HG02759 (cell line): Measurements from ENCODE around the gene ABHD10.

Experiments
- ATAC-seq: cut with Tn5 transposase; IDR thresholded peaks from one replicate; pipeline ENCODE4 v1.9.1; 2021; ENCODE audit warnings: mild to moderate bottlenecking, moderate library complexity; ENCODE audit not compliant: unreplicated experiment

ABHD10 gene

GRCh38 chr3:111999484-112000324, 20.9 kb downstream of the ABHD10 start:
- ATAC-seq, result peak; percentile 23

- no peak for ATAC-seq
These were observed 21.5 kb downstream of the ABHD10 start for GRCh38 chr3:112000367-112000771.

- no peak for ATAC-seq
These were observed 22.1 kb downstream of the ABHD10 start for GRCh38 chr3:112000966-112001365.

GRCh38 chr3:112001526-112001925, 22.7 kb downstream of the ABHD10 start:
- no peak for ATAC-seq

GRCh38 chr3:112002096-112002971, 23.5 kb downstream of the ABHD10 start:
- ATAC-seq, result no peak

GRCh38 chr3:112003321-112004080, 24.7 kb downstream of the ABHD10 start:
- ATAC-seq, result no peak

GRCh38 chr3:112004187-112004586, 25.4 kb downstream of the ABHD10 start:
- no peak for ATAC-seq

- ATAC-seq, result no peak
These were observed 25.8 kb downstream of the ABHD10 start for GRCh38 chr3:112004669-112005068.

GRCh38 chr3:112005091-112005672, 26.4 kb downstream of the ABHD10 start:
- no peak for ATAC-seq

- ATAC-seq, result no peak
These were observed 28.8 kb downstream of the ABHD10 start for GRCh38 chr3:112007633-112008032.

GRCh38 chr3:112009670-112010069, 30.8 kb downstream of the ABHD10 start:
- no peak for ATAC-seq

- no peak for ATAC-seq
These were observed 31.8 kb downstream of the ABHD10 start for GRCh38 chr3:112010636-112011035.

- no peak for ATAC-seq
These were observed 32.6 kb downstream of the ABHD10 start for GRCh38 chr3:112011376-112011940.

- no peak for ATAC-seq
These were observed 33.6 kb downstream of the ABHD10 start for GRCh38 chr3:112012205-112012992.

GRCh38 chr3:112013058-112013783, 34.4 kb downstream of the ABHD10 start:
- ATAC-seq, result peak; percentile 84

GRCh38 chr3:112013784-112014143, 34.9 kb downstream of the ABHD10 start:
- peak; percentile 22 for ATAC-seq

- no peak for ATAC-seq
These were observed 38.3 kb downstream of the ABHD10 start for GRCh38 chr3:112017091-112017490.

GRCh38 chr3:112018712-112019111, 39.9 kb downstream of the ABHD10 start:
- ATAC-seq, result no peak

- ATAC-seq, result no peak
These were observed 40.9 kb downstream of the ABHD10 start for GRCh38 chr3:112019716-112020115.
